GM23338 (cell line): ENCODE results near the gene SELENOO.

Source experiments
- CTCF ChIP-seq, 2 experiments: fragments of 200-600 bp in 1 of 2; sonication (generic) in 1 of 2; conservative IDR thresholded peaks; 2 replicates each; pipeline versions ENCODE4 v1.5.1 to v1.6.1; 2016 to 2017; ENCODE audit warnings: antibody characterized with exemption in 2 of 2, low read depth in 2 of 2, mild to moderate bottlenecking in 2 of 2, moderate library complexity in 1 of 2
- JUNB ChIP-seq: IDR thresholded peaks from one replicate; pipeline ENCODE4 v1.6.1; 2016; ENCODE audit warnings: antibody characterized with exemption; ENCODE audit not compliant: unreplicated experiment
- REST ChIP-seq: IDR thresholded peaks from one replicate; pipeline ENCODE4 v1.6.1; 2018; ENCODE audit warnings: antibody characterized with exemption; ENCODE audit not compliant: unreplicated experiment

GRCh38 chr22:50225200-50225969, 24.6 kb downstream of the SELENOO start:
- TF ChIP-seq CTCF (conservative IDR thresholded peaks at IDR 0.05; ENCODE audit: low read depth in 2 of 2) (no peak), REST (no peak), JUNB (no peak)
